ENCODE measurements around the gene OSTC.
A peak's percentile ranks its signal among the peaks of the same experiment; 100 is the strongest.

The OSTC gene

GRCh38 chr4:108650212-108651013, at the start of gene OSTC:
Gene OSTC, plus strand, starts transcription at chr4:108650599. Its CDS starts 57 bp downstream, at chr4:108650656.
- H3K4me1 ChIP-seq (ENCODE audit: control insufficient read depth in 1 of 2, insufficient read depth in 2 of 2, low read length in 2 of 2), result peaks cover 21 to 28% of the 10 kb centered on the region in 2 donors
- peaks cover 0 to under 1% of the 10 kb centered on the region in 2 donors for H3K36me3 ChIP-seq (ENCODE audit: control insufficient read depth in 1 of 2, insufficient read depth in 2 of 2, low read length in 2 of 2)
- H3K27me3 ChIP-seq (ENCODE audit: control insufficient read depth in 1 of 2, insufficient read depth in 2 of 2, low read length in 2 of 2), result no peaks in the 10 kb centered on the region

GRCh38 chr4:108601106-108601505, 49.3 kb upstream of the OSTC start:
- no peak overlapping the region for H3K27ac ChIP-seq (ENCODE audit: low read depth, low read length)
- H3K4me1 ChIP-seq (ENCODE audit: control insufficient read depth in 1 of 2, insufficient read depth in 2 of 2, low read length in 2 of 2), result no peaks in the 10 kb centered on the region
- no peaks in the 10 kb centered on the region for H3K9me3 ChIP-seq (ENCODE audit: control insufficient read depth in 1 of 2, low read length in 2 of 2)
- no peaks in the 10 kb centered on the region for H3K36me3 ChIP-seq (ENCODE audit: control insufficient read depth in 1 of 2, insufficient read depth in 2 of 2, low read length in 2 of 2)
- H3K4me3 ChIP-seq (ENCODE audit: low read depth in 1 of 2, low read length in 2 of 2), result no peak overlapping the region
- no peaks in the 10 kb centered on the region for H3K27me3 ChIP-seq (ENCODE audit: control insufficient read depth in 1 of 2, insufficient read depth in 2 of 2, low read length in 2 of 2)
- H3K9ac ChIP-seq (ENCODE audit: low read depth in 1 of 2, low read length in 2 of 2), result no peak overlapping the region

More at GRCh38 chr4:108650212-108651013, at the start of gene OSTC:
- peak within 1 kb of the TSS; percentile 70 for H3K27ac ChIP-seq (ENCODE audit: low read depth, low read length)
- H3K9me3 ChIP-seq (ENCODE audit: control insufficient read depth in 1 of 2, low read length in 2 of 2), result no peaks in the 10 kb centered on the region
- H3K4me3 ChIP-seq (ENCODE audit: low read depth in 1 of 2, low read length in 2 of 2), result peak within 1 kb of the TSS; percentile 85 to 99
- peak within 1 kb of the TSS; percentile 83 to 89 for H3K9ac ChIP-seq (ENCODE audit: low read depth in 1 of 2, low read length in 2 of 2)

DNA sequence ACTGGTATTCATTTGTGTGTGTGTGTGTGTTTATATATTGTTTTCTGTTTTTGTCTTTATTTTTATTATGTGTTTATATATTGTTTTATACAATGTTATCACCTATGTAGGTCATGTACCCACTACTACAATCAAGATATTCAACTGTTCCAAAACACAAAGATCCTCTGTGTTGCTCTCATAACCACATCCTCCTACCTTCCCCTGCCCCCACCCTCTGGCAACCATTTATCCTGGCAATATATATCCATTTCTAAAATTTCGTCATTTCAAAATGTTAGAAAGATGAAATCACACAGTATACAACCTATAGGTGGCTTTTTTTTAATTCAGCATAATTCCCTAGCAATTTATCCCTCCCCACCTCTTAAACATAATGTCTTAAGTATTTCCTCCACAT, 48.9 kb upstream of the OSTC start:
- H3K36me3 ChIP-seq (ENCODE audit: control insufficient read depth in 1 of 2, insufficient read depth in 2 of 2, low read length in 2 of 2), result no peaks in the 10 kb centered on the region

DNA sequence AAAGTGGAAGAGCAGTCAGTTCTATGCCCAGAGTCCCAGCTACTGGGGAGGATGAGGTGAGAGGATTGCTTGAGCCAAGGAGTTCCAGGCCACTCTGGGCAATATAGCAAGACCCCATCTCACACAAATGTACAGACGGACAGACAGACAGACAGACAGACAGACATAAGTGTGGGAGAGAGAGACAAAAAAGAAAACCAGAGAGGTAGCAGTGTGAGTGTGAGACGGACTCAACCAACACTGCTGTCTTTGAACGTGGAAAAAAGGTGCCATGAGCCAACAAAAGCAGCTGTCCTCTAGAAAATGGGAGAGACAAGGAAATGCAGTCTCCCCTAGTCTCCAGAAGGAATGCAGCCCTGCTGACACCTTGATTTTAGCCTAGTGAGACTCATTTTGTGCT, 48.2 kb upstream of the OSTC start:
- Histone ChIP-seq H3K9me3 (ENCODE audit: control insufficient read depth in 1 of 2, low read length in 2 of 2) (no peaks in the 10 kb centered on the region), H3K4me3 (ENCODE audit: low read depth in 1 of 2, low read length in 2 of 2) (no peak overlapping the region), H3K36me3 (ENCODE audit: control insufficient read depth in 1 of 2, insufficient read depth in 2 of 2, low read length in 2 of 2) (no peaks in the 10 kb centered on the region)

More for the DNA sequence above, 48.9 kb upstream of the OSTC start:
- Histone ChIP-seq H3K9ac (ENCODE audit: low read depth in 1 of 2, low read length in 2 of 2) (no peak overlapping the region), H3K27me3 (ENCODE audit: control insufficient read depth in 1 of 2, insufficient read depth in 2 of 2, low read length in 2 of 2) (no peaks in the 10 kb centered on the region), H3K4me1 (ENCODE audit: control insufficient read depth in 1 of 2, insufficient read depth in 2 of 2, low read length in 2 of 2) (no peaks in the 10 kb centered on the region), H3K27ac (ENCODE audit: low read depth, low read length) (no peak overlapping the region), H3K9me3 (ENCODE audit: control insufficient read depth in 1 of 2, low read length in 2 of 2) (no peaks in the 10 kb centered on the region), H3K4me3 (ENCODE audit: low read depth in 1 of 2, low read length in 2 of 2) (no peak overlapping the region)

GRCh38 chr4:108607079-108607815, 43.2 kb upstream of the OSTC start:
- no peak overlapping the region for H3K9ac ChIP-seq (ENCODE audit: low read depth in 1 of 2, low read length in 2 of 2)

More for the DNA sequence above, 48.2 kb upstream of the OSTC start:
- Histone ChIP-seq H3K4me1 (ENCODE audit: control insufficient read depth in 1 of 2, insufficient read depth in 2 of 2, low read length in 2 of 2) (no peaks in the 10 kb centered on the region), H3K27me3 (ENCODE audit: control insufficient read depth in 1 of 2, insufficient read depth in 2 of 2, low read length in 2 of 2) (no peaks in the 10 kb centered on the region), H3K27ac (ENCODE audit: low read depth, low read length) (no peak overlapping the region), H3K9ac (ENCODE audit: low read depth in 1 of 2, low read length in 2 of 2) (no peak overlapping the region)

GRCh38 chr4:108611365-108611764, 39.0 kb upstream of the OSTC start:
- no peak overlapping the region for H3K27ac ChIP-seq (ENCODE audit: low read depth, low read length)
- H3K9ac ChIP-seq (ENCODE audit: low read depth in 1 of 2, low read length in 2 of 2), result no peak overlapping the region

More at GRCh38 chr4:108607079-108607815, 43.2 kb upstream of the OSTC start:
- H3K27ac ChIP-seq (ENCODE audit: low read depth, low read length), result no peak overlapping the region
- no peaks in the 10 kb centered on the region for H3K9me3 ChIP-seq (ENCODE audit: control insufficient read depth in 1 of 2, low read length in 2 of 2)
- no peak overlapping the region for H3K4me3 ChIP-seq (ENCODE audit: low read depth in 1 of 2, low read length in 2 of 2)
- H3K4me1 ChIP-seq (ENCODE audit: control insufficient read depth in 1 of 2, insufficient read depth in 2 of 2, low read length in 2 of 2), result no peaks in the 10 kb centered on the region
- H3K27me3 ChIP-seq (ENCODE audit: control insufficient read depth in 1 of 2, insufficient read depth in 2 of 2, low read length in 2 of 2), result no peaks in the 10 kb centered on the region
- H3K36me3 ChIP-seq (ENCODE audit: control insufficient read depth in 1 of 2, insufficient read depth in 2 of 2, low read length in 2 of 2), result no peaks in the 10 kb centered on the region

DNA sequence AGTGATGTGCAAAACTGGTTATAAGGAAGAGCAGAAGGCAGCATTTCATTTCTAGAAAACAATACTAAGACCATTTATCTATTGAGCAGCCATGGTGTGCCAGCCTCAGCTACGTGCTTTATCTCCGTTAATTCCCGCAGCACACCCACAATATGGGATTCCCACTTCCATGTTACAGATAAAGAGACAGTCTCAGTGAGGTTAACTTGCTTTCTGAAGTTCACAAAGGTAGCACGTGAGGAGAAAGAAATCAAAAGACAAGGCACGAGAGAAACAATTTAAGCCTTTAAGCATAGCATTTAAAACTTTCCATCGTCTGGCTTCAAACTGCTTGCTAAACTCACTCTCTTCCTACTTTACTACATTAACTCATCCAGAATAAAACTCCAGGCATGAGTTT, 38.0 kb upstream of the OSTC start:
- Histone ChIP-seq H3K9ac (ENCODE audit: low read depth in 1 of 2, low read length in 2 of 2) (no peak overlapping the region), H3K4me3 (ENCODE audit: low read depth in 1 of 2, low read length in 2 of 2) (no peak overlapping the region), H3K4me1 (ENCODE audit: control insufficient read depth in 1 of 2, insufficient read depth in 2 of 2, low read length in 2 of 2) (no peaks in the 10 kb centered on the region), H3K9me3 (ENCODE audit: control insufficient read depth in 1 of 2, low read length in 2 of 2) (peaks cover 0 to 5% of the 10 kb centered on the region in 2 donors), H3K27me3 (ENCODE audit: control insufficient read depth in 1 of 2, insufficient read depth in 2 of 2, low read length in 2 of 2) (no peaks in the 10 kb centered on the region), H3K36me3 (ENCODE audit: control insufficient read depth in 1 of 2, insufficient read depth in 2 of 2, low read length in 2 of 2) (no peaks in the 10 kb centered on the region), H3K27ac (ENCODE audit: low read depth, low read length) (no peak overlapping the region)

More at GRCh38 chr4:108611365-108611764, 39.0 kb upstream of the OSTC start:
- Histone ChIP-seq H3K36me3 (ENCODE audit: control insufficient read depth in 1 of 2, insufficient read depth in 2 of 2, low read length in 2 of 2) (no peaks in the 10 kb centered on the region), H3K27me3 (ENCODE audit: control insufficient read depth in 1 of 2, insufficient read depth in 2 of 2, low read length in 2 of 2) (no peaks in the 10 kb centered on the region), H3K9me3 (ENCODE audit: control insufficient read depth in 1 of 2, low read length in 2 of 2) (peaks cover 0 to 5% of the 10 kb centered on the region in 2 donors), H3K4me3 (ENCODE audit: low read depth in 1 of 2, low read length in 2 of 2) (peak overlapping the region in 1 of 2 donors; percentile 30), H3K4me1 (ENCODE audit: control insufficient read depth in 1 of 2, insufficient read depth in 2 of 2, low read length in 2 of 2) (no peaks in the 10 kb centered on the region)

- Histone ChIP-seq H3K4me3 (ENCODE audit: low read depth in 1 of 2, low read length in 2 of 2) (peak overlapping the region; percentile 99), H3K27ac (ENCODE audit: low read depth, low read length) (no peak overlapping the region), H3K9me3 (ENCODE audit: control insufficient read depth in 1 of 2, low read length in 2 of 2) (peaks cover 0 to 5% of the 10 kb centered on the region in 2 donors), H3K9ac (ENCODE audit: low read depth in 1 of 2, low read length in 2 of 2) (peak overlapping the region; percentile 60 to 71), H3K27me3 (ENCODE audit: control insufficient read depth in 1 of 2, insufficient read depth in 2 of 2, low read length in 2 of 2) (no peaks in the 10 kb centered on the region), H3K36me3 (ENCODE audit: control insufficient read depth in 1 of 2, insufficient read depth in 2 of 2, low read length in 2 of 2) (peaks cover 10 to 29% of the 10 kb centered on the region in 2 donors), H3K4me1 (ENCODE audit: control insufficient read depth in 1 of 2, insufficient read depth in 2 of 2, low read length in 2 of 2) (peaks cover 25 to 28% of the 10 kb centered on the region in 2 donors)
Observed at GRCh38 chr4:108619372-108620100, 30.9 kb upstream of the OSTC start.

DNA sequence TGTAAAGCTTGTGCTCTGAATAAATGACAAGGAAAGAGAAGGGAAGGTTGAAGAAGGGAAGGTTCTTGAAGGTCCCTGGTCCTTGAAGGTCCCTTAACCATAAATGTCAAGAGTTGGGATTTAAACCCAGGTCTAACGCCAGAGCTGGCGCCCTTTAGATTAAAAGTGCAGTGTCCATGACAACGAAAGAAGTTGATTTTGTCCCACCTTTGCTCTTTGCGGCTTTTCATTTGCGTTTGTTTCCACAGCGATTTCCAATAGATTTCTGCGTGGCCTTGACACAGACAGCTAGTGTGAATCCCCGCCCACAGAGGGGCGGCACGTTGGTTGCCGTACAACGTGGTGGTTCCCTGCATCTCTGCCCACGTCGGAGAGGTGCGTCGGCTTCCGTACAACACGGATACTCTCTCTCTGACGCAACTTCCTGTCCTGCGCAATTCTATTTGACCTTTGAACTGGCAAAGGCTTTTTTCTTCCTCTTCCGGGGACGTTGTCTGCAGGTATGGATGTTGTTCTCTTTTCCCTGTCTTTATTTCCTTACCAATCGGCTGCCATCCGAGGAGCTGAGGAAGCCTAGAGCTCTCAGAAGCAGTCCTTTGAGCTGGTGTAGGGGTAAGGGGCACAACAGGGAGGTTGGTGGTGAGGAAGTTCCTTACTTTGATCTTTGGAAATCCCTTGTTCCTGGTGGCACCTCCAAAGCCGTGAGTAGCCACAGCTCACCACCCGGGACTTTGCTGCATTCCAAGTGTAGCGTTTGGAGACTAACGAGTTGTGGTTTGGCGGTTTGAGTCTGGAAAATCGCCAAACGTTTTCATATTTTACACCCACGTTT, 30.1 kb upstream of the OSTC start, which contains the start of gene RPL34:
Gene RPL34, plus strand, starts transcription at position 476 of the 832 bp plus-strand sequence. CDS start 1,384 bp downstream, outside the sequence.
- H3K27ac ChIP-seq (ENCODE audit: low read depth, low read length), result peak within 1 kb of the TSS; percentile 72
- H3K36me3 ChIP-seq (ENCODE audit: control insufficient read depth in 1 of 2, insufficient read depth in 2 of 2, low read length in 2 of 2), result peaks cover 14 to 36% of the 10 kb centered on the region in 2 donors
- peaks cover 0 to 2% of the 10 kb centered on the region in 2 donors for H3K9me3 ChIP-seq (ENCODE audit: control insufficient read depth in 1 of 2, low read length in 2 of 2)
- H3K4me3 ChIP-seq (ENCODE audit: low read depth in 1 of 2, low read length in 2 of 2), result peak within 1 kb of the TSS; percentile 99
- H3K9ac ChIP-seq (ENCODE audit: low read depth in 1 of 2, low read length in 2 of 2), result peak within 1 kb of the TSS; percentile 71 to 94
- no peaks in the 10 kb centered on the region for H3K27me3 ChIP-seq (ENCODE audit: control insufficient read depth in 1 of 2, insufficient read depth in 2 of 2, low read length in 2 of 2)
- peaks cover 25 to 28% of the 10 kb centered on the region in 2 donors for H3K4me1 ChIP-seq (ENCODE audit: control insufficient read depth in 1 of 2, insufficient read depth in 2 of 2, low read length in 2 of 2)
